Measurements from ENCODE around the gene ADCY6. TPM values are rescaled to one million over a fixed set of nuclear protein-coding genes. Genes with fewer than 3 reads are reported as not detected.

ADCY6 gene
- polyA plus RNA-seq (2013) = 20.9 and 22.1 TPM in 2 replicates

DNA sequence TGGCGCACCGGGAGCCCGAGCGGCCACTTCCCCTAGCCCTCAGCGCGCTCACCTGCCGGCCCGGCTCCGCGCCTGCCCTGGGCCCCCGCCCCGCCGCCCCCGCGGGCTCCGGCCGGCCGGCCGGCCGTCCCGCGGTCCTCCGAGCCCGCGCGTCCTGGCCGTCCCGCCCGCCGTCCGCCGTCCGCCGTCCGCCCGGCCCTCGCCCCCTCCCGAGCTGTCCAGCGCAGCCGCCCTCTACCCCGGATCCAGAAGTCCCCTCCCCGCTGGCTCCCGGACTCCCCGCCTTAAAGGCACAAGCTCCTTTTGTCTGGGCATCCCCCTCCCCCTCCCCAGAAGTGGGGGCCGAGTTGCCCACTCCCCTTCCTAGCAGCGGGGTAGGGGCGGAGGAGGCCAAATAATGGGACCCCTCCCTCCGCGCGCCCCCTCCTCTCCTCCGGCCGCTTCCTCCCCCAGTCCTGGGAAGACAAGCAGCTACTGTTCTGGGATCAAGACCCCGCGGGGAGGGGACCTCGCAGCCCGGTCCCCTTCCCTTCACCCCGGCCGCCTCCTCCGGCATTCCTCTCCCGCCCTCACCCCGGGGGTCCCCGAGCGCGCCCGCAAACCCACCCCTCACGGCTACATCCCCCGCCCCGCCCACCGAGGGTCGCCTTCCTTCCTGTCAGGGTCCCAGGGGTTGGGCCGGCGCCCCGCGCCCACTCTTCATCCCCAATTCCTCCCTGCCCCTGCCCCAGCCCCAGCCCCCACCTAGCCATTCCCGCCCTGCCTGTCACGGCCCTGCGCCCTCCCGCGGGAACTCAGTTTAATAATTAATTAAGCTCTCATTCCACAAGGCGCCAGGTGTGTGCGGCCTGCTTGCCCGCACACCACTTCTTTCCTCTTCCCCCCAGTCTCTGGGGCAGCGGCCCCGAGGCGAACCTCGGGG lies at the start of gene ADCY6:
Gene ADCY6 (minus strand): TSS at position 236 of the 922 bp plus-strand sequence. CDS start 5,655 bp downstream, outside the sequence.
- peak within 1 kb of the TSS; percentile 97 for H4K91ac ChIP-seq (ENCODE audit: low read depth, low read length)
- no peaks in the 10 kb centered on the region for H3K36me3 ChIP-seq (ENCODE audit: control insufficient read depth in 1 of 2, insufficient read depth in 2 of 2, low read length in 2 of 2)
- H3K14ac ChIP-seq (ENCODE audit: low read length) = peak within 1 kb of the TSS; percentile 97
- peak within 1 kb of the TSS; percentile 79 for H3K4me2 ChIP-seq (ENCODE audit: low read length)
- H4K8ac ChIP-seq (ENCODE audit: low read depth, low read length) = peak within 1 kb of the TSS; percentile 96
- no peaks in the 10 kb centered on the region for H3K9me3 ChIP-seq (ENCODE audit: insufficient read depth, low read depth, low read length)
- DNase-seq = peak; percentile 22 to 44
- peak within 1 kb of the TSS; percentile 87 for H2BK5ac ChIP-seq (ENCODE audit: low read depth, low read length, poor library complexity)
- H3K79me2 ChIP-seq (ENCODE audit: control insufficient read depth, insufficient read depth, low read length, poor library complexity) = peaks cover 12% of the 10 kb centered on the region
- peak within 1 kb of the TSS; percentile 82 for H3K4ac ChIP-seq (ENCODE audit: low read depth, low read length)
- H4K12ac ChIP-seq (ENCODE audit: low read depth, low read length) = peak within 1 kb of the TSS; percentile 98
- H3K27ac ChIP-seq (ENCODE audit: low read depth, low read length) = peak within 1 kb of the TSS; percentile 43
- H3K27me3 ChIP-seq (ENCODE audit: insufficient read depth, low read length) = no peaks in the 10 kb centered on the region
- H2AK5ac ChIP-seq (ENCODE audit: low read length) = peak within 1 kb of the TSS; percentile 80
- H3K79me1 ChIP-seq (ENCODE audit: low read length) = peaks cover 12% of the 10 kb centered on the region
- H2BK120ac ChIP-seq (ENCODE audit: insufficient read depth, low read length, poor library complexity) = peak within 1 kb of the TSS; percentile 97
- peak within 1 kb of the TSS; percentile 84 for H3K4me3 ChIP-seq (ENCODE audit: low read depth, low read length)
- WGBS (ENCODE audit: extremely low coverage, insufficient coverage, insufficient read length) = no CpG with 5 or more reads among the region's 86 CpGs
- peak within 1 kb of the TSS; percentile 85 for H2BK12ac ChIP-seq (ENCODE audit: low read length)
- peaks cover 8 to 23% of the 10 kb centered on the region in 2 experiments for H3K4me1 ChIP-seq (ENCODE audit: control insufficient read depth in 1 of 2, insufficient read depth in 2 of 2, low read length in 2 of 2)
- peak within 1 kb of the TSS; percentile 97 for H3K18ac ChIP-seq (ENCODE audit: low read length)
- no peak within 1 kb of the TSS for H3K23ac ChIP-seq (ENCODE audit: low read length)
- H2AFZ ChIP-seq (ENCODE audit: insufficient read depth, low read length, poor library complexity) = peak within 1 kb of the TSS; percentile 94
- peak within 1 kb of the TSS; percentile 89 for H3K9ac ChIP-seq (ENCODE audit: low read length)

DNA sequence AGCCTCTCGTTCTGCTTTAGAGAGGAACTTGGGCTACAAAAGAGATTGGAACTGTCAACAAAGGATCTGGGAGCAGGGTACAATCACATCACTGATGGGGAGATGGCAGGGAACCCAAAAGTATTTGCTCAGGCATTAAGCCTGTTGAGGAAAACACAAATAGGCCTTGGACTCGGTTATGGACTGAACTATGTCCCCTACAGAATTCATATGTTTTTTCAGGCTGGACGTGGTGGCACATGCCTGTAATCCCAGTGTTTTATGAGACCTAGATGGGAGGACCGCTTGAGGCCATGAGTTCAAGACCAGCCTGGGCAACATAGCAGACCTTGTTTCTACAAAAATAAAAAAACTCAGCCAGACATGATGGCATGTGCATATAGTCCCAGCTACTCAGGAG lies 49.2 kb upstream of the ADCY6 start:
- H3K4me3 ChIP-seq (ENCODE audit: low read depth, low read length) = no peak overlapping the region
- no peaks in the 10 kb centered on the region for H3K9me3 ChIP-seq (ENCODE audit: insufficient read depth, low read depth, low read length)
- no peak overlapping the region for H4K12ac ChIP-seq (ENCODE audit: low read depth, low read length)
- H2BK12ac ChIP-seq (ENCODE audit: low read length) = no peak overlapping the region
- H2AFZ ChIP-seq (ENCODE audit: insufficient read depth, low read length, poor library complexity) = no peak overlapping the region
- no peak for DNase-seq
- H3K79me1 ChIP-seq (ENCODE audit: low read length) = no peaks in the 10 kb centered on the region
- no peak overlapping the region for H3K4ac ChIP-seq (ENCODE audit: low read depth, low read length)
- no peaks in the 10 kb centered on the region for H3K4me1 ChIP-seq (ENCODE audit: control insufficient read depth in 1 of 2, insufficient read depth in 2 of 2, low read length in 2 of 2)
- WGBS (ENCODE audit: extremely low coverage, insufficient coverage, insufficient read length) = no CpG with 5 or more reads among the region's 4 CpGs
- no peak overlapping the region for H3K18ac ChIP-seq (ENCODE audit: low read length)
- H3K4me2 ChIP-seq (ENCODE audit: low read length) = no peak overlapping the region
- no peak overlapping the region for H3K9ac ChIP-seq (ENCODE audit: low read length)
- peaks cover 54 to 69% of the 10 kb centered on the region in 2 experiments for H3K36me3 ChIP-seq (ENCODE audit: control insufficient read depth in 1 of 2, insufficient read depth in 2 of 2, low read length in 2 of 2)
- no peak overlapping the region for H3K23ac ChIP-seq (ENCODE audit: low read length)
- no peak overlapping the region for H2BK5ac ChIP-seq (ENCODE audit: low read depth, low read length, poor library complexity)
- no peak overlapping the region for H3K14ac ChIP-seq (ENCODE audit: low read length)
- no peaks in the 10 kb centered on the region for H3K79me2 ChIP-seq (ENCODE audit: control insufficient read depth, insufficient read depth, low read length, poor library complexity)
- no peak overlapping the region for H4K8ac ChIP-seq (ENCODE audit: low read depth, low read length)
- no peak overlapping the region for H4K91ac ChIP-seq (ENCODE audit: low read depth, low read length)
- no peaks in the 10 kb centered on the region for H3K27me3 ChIP-seq (ENCODE audit: insufficient read depth, low read length)
- no peak overlapping the region for H3K27ac ChIP-seq (ENCODE audit: low read depth, low read length)
- H2AK5ac ChIP-seq (ENCODE audit: low read length) = no peak overlapping the region
- H2BK120ac ChIP-seq (ENCODE audit: insufficient read depth, low read length, poor library complexity) = no peak overlapping the region

GRCh38 chr12:48832321-48833060 lies 43.6 kb upstream of the ADCY6 start:
- Histone ChIP-seq H4K12ac (ENCODE audit: low read depth, low read length) (no peak overlapping the region), H3K9ac (ENCODE audit: low read length) (no peak overlapping the region), H3K23ac (ENCODE audit: low read length) (no peak overlapping the region), H3K4me3 (ENCODE audit: low read depth, low read length) (no peak overlapping the region), H2BK120ac (ENCODE audit: insufficient read depth, low read length, poor library complexity) (no peak overlapping the region), H2BK5ac (ENCODE audit: low read depth, low read length, poor library complexity) (no peak overlapping the region), H3K27me3 (ENCODE audit: insufficient read depth, low read length) (no peaks in the 10 kb centered on the region), H2AFZ (ENCODE audit: insufficient read depth, low read length, poor library complexity) (no peak overlapping the region), H3K14ac (ENCODE audit: low read length) (no peak overlapping the region), H3K4me1 (ENCODE audit: control insufficient read depth in 1 of 2, insufficient read depth in 2 of 2, low read length in 2 of 2) (no peaks in the 10 kb centered on the region), H4K8ac (ENCODE audit: low read depth, low read length) (no peak overlapping the region), H3K18ac (ENCODE audit: low read length) (no peak overlapping the region), H3K4me2 (ENCODE audit: low read length) (no peak overlapping the region), H3K79me2 (ENCODE audit: control insufficient read depth, insufficient read depth, low read length, poor library complexity) (no peaks in the 10 kb centered on the region), H4K91ac (ENCODE audit: low read depth, low read length) (no peak overlapping the region), H3K79me1 (ENCODE audit: low read length) (no peaks in the 10 kb centered on the region), H2AK5ac (ENCODE audit: low read length) (no peak overlapping the region), H3K4ac (ENCODE audit: low read depth, low read length) (no peak overlapping the region), H3K27ac (ENCODE audit: low read depth, low read length) (no peak overlapping the region), H2BK12ac (ENCODE audit: low read length) (no peak overlapping the region), H3K36me3 (ENCODE audit: control insufficient read depth in 1 of 2, insufficient read depth in 2 of 2, low read length in 2 of 2) (peaks cover 77 to 90% of the 10 kb centered on the region in 2 experiments), H3K9me3 (ENCODE audit: insufficient read depth, low read depth, low read length) (no peaks in the 10 kb centered on the region)
- no CpG with 5 or more reads among the region's 12 CpGs for WGBS (ENCODE audit: extremely low coverage, insufficient coverage, insufficient read length)
- no peak for DNase-seq

DNA sequence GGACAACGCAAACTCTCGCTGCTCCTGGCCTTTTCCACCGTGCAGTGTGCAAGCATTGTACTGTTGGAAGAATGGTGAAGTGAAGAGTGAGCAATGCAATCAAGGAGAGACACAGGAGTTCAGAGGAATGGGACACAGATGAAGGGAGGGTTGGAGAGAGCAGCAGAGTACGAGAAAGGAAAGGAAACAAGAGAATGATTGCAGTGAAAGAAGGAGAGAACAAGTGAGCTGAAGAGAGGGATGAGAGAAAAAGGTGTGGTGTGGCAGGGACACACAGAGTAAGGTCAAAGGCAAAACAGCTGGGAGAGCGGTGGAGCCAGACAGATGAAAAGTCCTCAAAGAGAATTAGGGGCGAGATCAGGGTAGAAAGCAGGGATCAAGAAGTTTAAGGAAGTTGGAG lies 42.4 kb upstream of the ADCY6 start:
- H3K9me3 ChIP-seq (ENCODE audit: insufficient read depth, low read depth, low read length) = no peaks in the 10 kb centered on the region
- peaks cover 77 to 90% of the 10 kb centered on the region in 2 experiments for H3K36me3 ChIP-seq (ENCODE audit: control insufficient read depth in 1 of 2, insufficient read depth in 2 of 2, low read length in 2 of 2)
- H3K9ac ChIP-seq (ENCODE audit: low read length) = no peak overlapping the region
- no peak overlapping the region for H3K23ac ChIP-seq (ENCODE audit: low read length)
- no peak overlapping the region for H3K27ac ChIP-seq (ENCODE audit: low read depth, low read length)
- H3K18ac ChIP-seq (ENCODE audit: low read length) = no peak overlapping the region
- no peak overlapping the region for H4K8ac ChIP-seq (ENCODE audit: low read depth, low read length)
- no peak for DNase-seq
- no peaks in the 10 kb centered on the region for H3K79me2 ChIP-seq (ENCODE audit: control insufficient read depth, insufficient read depth, low read length, poor library complexity)
- H3K4ac ChIP-seq (ENCODE audit: low read depth, low read length) = no peak overlapping the region
- peak overlapping the region; percentile 27 for H3K4me3 ChIP-seq (ENCODE audit: low read depth, low read length)
- H3K79me1 ChIP-seq (ENCODE audit: low read length) = no peaks in the 10 kb centered on the region
- no peak overlapping the region for H4K91ac ChIP-seq (ENCODE audit: low read depth, low read length)
- no peak overlapping the region for H2AFZ ChIP-seq (ENCODE audit: insufficient read depth, low read length, poor library complexity)
- no peak overlapping the region for H3K4me2 ChIP-seq (ENCODE audit: low read length)
- no peak overlapping the region for H3K14ac ChIP-seq (ENCODE audit: low read length)
- H2AK5ac ChIP-seq (ENCODE audit: low read length) = no peak overlapping the region
- no peaks in the 10 kb centered on the region for H3K4me1 ChIP-seq (ENCODE audit: control insufficient read depth in 1 of 2, insufficient read depth in 2 of 2, low read length in 2 of 2)
- no peak overlapping the region for H2BK5ac ChIP-seq (ENCODE audit: low read depth, low read length, poor library complexity)
- H2BK120ac ChIP-seq (ENCODE audit: insufficient read depth, low read length, poor library complexity) = no peak overlapping the region
- no peak overlapping the region for H2BK12ac ChIP-seq (ENCODE audit: low read length)
- no peaks in the 10 kb centered on the region for H3K27me3 ChIP-seq (ENCODE audit: insufficient read depth, low read length)
- no peak overlapping the region for H4K12ac ChIP-seq (ENCODE audit: low read depth, low read length)
- whole genome bisulfite sequencing (ENCODE audit: extremely low coverage, insufficient coverage, insufficient read length) = no CpG with 5 or more reads among the region's 6 CpGs
